T-helper 1 cell (primary cell): ENCODE measurements around the gene TSC2.
A peak's percentile ranks its signal among the peaks of the same experiment; 100 is the strongest.
"Not testable (repeated sequence)": the region's sequence is repeated elsewhere in the genome, so short reads cannot be mapped to it uniquely, and the experiment has no call there.

Experiments used
- DNase-seq, 5 donors: peaks; one replicate each; pipeline ENCODE4 v3.0.0-alpha.2; 2012 to 2020

The TSC2 gene

DNA sequence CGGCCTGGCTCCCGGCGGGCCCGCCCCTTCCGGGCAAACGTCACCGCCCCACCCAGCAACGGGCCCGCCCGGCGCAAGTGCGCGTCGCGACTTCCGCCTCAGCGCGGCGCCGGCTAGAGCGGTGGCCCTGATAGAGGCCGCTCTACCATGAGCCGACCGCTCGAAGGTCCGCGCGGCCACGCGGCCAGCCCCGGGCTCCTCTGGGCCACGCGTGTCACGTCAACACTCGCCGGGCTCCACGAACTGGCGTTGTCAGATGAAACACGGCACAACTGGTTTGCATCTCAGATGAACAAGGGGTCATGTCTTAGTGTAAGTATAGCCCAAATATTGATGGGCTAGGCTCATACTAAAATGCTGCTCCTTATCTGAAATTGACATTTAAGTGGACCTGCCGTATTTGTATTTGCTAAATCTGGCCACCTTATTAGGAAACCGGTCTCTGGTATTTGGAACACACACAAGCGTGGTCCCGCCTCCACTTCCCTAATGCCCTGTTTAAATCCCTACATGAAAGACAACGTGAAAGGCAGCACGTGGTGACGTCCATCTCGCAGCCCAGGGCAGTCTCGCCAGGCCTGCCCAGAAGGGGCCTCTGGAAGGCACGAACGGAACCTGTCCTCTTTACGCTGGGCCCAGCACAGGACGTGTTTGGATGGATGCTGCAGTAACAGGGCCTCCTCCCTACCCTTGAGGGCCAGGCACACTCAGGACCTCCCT is 37.8 kb upstream of the TSC2 start, which contains the start of gene ZNF598:
ZNF598 (minus strand) TSS at position 31 of the 720 bp plus-strand sequence.
- DNase-seq, result peak; percentile 62 to 85 (median 71)

DNA sequence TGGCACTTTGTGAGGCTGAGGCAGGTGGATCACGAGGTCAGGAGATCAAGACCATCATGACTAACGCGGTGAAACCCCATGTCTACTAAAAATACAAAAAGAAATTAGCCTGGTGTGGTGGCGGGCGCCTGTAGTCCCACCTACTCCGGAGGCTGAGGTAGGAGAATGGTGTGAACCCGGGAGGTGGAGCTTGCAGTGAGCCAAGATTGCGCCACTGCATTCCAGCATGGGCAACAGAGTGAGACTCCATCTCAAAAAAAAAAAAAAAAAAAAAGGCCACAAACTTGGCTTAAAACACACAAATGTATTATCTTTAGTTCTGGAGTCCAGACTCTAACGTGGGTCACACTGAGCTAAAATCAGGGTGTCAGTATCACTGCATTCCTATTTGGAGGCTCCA is 36.1 kb upstream of the TSC2 start:
- not testable (repeated sequence) for DNase-seq

- no peak for DNase-seq
Measured at GRCh38 chr16:2013527-2013926, 34.3 kb upstream of the TSC2 start.

DNA sequence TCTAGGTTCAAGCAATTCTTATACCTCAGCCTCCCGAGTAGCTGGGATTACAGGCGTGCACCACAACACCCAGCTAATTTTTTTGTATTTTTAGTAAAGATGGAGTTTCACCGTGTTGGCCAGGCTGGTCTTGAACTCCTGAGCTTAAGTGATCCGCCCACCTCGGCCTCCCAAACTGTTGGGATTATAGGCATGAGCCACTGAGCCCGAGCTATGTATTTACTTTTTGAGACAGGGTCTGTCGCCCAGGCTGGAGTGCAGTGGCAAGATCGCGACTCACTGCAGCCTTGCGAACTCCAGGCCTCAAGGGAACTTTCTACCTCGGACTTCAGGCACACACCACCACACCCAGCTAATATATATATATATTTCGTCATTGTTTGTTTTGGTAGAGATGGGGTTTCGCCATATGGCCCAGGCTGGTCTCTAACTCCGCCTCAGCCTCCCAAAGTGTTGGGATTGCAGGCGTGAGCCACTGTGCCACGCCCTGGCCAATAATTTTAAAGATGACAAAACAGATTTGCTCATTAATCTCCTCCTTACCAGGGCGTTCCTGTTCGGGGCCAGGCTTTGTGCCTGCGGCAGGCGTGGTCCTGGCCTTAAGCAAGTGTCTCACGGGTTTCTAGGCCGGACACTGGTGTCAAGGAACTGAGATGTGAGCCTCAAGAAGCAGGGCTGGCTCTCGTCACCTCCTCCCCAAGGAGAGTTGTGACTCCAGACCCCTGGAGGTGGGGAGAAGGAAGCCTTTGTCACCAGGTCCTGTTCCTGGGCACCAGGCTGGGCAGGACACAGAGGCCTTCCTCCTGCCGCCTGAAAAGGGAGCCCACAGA is 32.5 kb upstream of the TSC2 start:
- no peak for DNase-seq

DNA sequence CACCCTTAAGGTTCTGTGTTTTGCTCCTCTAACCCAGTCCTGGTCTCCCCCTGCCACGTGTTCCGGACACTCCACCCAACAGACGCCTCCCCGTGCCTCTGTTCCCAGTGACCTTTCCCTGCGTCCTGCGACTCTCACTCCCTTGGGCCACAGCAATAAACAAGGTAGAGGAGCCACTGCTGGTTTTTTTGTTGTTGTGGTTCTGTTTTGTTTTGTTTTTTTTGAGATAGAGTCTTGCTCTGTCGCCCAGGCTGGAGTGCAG is 31.9 kb upstream of the TSC2 start:
- DNase-seq, result no peak

DNA sequence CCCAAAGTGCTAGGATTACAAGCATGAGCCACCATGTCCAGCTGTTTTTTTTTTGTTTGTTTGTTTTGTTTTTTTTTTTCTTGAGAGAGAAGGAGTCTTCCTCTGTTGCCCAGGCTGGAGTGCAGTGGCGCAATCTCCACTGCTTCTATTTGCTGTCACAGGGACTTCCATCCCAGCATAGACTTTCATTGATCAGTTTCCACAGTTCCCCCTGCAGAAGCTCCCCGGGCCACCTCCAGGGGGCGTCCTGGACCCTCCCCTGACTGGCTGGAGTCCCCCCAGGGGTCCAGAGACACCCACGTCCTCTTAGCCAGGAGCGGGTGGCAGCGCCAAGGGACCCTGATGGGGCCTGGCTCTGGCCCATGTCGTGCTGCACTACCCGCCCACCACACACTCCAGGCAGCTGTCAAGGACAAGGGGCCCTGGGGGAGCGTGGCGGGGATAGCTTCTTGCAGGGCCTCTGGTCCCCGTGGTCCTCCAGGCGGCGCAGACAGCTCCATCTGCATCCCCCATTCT is 31.3 kb upstream of the TSC2 start:
- no peak for DNase-seq

DNA sequence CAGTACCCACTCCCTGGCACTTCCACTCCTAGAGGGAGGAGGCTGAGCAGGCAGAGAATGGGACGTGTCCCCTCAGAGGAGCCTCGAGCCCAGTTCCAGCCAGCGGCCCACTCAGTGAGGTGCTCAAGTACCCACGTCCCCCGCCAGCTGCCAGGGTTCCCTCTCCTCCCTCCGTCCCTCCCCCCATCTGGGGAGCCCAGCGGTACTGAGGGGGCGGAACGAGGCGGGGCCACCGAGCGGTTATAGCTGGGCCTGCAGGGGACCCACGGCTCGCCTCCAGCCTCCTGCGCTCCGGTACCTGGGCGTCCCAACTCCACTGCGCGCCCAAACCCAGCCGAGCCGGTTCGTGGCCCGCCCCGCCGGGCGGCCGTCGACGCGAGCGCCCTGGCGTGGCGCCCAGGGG is 28.3 kb upstream of the TSC2 start, which contains the start of gene NPW:
NPW (plus strand) TSS at position 268 of the 403 bp plus-strand sequence.
- no peak for DNase-seq

DNA sequence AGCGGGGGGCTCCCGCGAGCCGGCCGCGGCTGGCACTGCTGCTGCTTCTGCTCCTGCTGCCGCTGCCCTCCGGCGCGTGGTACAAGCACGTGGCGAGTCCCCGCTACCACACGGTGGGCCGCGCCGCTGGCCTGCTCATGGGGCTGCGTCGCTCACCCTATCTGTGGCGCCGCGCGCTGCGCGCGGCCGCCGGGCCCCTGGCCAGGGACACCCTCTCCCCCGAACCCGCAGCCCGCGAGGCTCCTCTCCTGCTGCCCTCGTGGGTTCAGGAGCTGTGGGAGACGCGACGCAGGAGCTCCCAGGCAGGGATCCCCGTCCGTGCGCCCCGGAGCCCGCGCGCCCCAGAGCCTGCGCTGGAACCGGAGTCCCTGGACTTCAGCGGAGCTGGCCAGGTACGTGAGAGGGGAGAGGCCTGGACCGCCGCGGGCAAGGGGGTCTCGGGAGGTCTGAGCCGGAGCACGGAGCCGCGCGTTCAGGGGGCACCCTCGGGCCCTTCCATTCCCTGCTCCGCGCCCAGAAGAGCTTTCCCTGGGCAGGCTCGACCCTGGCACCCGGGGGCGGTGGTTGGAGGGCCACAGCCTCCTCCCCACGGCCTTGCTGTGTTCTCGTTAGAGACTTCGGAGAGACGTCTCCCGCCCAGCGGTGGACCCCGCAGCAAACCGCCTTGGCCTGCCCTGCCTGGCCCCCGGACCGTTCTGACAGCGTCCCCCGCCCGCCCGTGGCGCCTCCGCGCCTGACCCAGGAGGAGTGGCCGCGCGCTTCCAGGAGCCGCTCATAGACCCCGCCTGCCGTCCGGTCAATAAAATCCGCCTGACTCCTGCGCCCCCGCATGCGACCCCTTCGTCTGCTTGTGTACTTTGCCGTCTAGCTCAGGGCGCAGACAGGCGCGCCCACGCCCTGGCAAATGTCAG is 27.6 kb upstream of the TSC2 start:
- DNase-seq, result no peak

GRCh38 chr16:2022723-2023091 is 25.1 kb upstream of the TSC2 start:
- DNase-seq, result peak in 1 of 5 donors; percentile 24

DNA sequence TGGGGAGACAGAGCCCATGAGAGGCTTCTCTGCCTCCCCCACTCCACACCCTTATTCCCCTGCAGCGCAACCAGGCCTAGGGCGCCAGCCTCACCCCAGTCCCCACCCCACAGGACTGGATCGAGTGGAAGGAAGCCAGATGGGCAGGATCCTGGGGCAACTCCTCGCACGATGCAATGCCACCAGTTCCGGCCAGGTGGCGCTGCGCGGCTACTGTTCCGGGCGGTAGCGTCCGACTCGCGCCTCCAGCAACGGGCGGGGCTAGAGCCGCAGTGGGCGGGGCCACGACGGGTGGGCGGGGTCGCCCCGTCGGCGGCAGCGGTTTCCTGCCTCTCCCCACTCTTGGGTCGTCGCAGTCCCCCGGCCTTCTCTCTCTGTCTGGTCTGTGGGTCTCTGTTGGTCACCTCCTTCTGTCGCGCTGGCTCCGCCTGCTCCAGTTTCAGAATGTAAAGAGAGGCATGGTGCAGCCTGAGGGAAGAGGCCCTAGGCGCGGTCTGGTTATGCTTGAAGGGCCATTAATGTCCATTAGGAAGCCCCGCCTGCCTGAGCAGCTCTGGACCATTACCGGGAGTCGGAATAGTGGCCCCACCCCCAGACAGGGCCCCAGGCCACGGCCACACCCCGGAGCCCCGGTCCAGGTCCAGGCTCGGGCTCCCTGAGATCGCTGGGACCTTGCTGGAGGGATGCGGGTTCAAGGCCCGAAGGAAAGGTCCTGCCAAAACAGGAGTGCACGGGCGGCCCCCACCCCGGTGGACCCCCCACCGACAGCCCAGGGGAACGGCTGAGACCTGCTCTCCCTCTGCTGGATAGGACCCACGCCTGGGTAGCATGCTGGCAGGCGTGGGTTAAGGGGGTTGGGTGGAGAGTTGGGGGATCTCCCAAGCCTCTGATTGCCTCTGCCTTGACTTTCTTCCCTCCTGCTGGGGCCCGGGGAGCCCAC is 24.4 kb upstream of the TSC2 start:
- peak; percentile 89 to 94 (median 92) for DNase-seq

- no peak for DNase-seq
Measured at GRCh38 chr16:2024032-2024420, 23.8 kb upstream of the TSC2 start.

GRCh38 chr16:2025251-2025650 is 22.5 kb upstream of the TSC2 start:
- DNase-seq, result no peak

DNA sequence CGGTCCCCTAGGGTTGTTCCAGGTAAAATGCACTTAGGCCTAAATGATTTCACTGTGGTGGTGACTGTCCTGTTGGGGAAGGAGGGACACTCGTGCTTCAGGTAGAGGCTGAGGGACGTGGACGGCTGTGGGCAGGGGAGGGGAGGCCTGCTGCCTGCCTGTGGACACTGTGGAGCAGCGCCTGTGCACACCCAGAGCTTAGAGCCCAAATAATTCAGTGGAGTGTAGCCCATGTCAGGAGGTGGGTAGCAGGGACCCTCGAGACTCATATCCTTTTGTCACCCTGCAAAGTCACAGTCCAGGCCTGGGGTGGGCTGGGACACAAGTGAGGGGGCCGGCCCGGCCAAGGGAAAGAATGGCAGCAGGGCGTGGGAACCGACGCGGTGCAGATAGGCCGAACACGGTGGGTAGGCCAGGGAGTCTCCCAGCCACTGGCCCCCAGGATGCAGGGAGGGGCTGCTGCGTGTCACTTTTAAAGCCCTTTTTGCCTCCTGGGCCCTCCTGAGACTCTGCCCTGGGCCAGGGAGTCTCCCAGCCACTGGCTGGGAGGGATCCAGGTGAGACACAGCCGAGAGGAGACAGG is 21.8 kb upstream of the TSC2 start:
- no peak for DNase-seq

- peak in 1 of 5 donors; percentile 42 for DNase-seq
Measured at GRCh38 chr16:2026461-2027023, 21.2 kb upstream of the TSC2 start, which contains the start of gene NHERF2. Gene NHERF2, plus strand, starts transcription at chr16:2026902. Its CDS starts 104 bp downstream, at chr16:2027006.

DNA sequence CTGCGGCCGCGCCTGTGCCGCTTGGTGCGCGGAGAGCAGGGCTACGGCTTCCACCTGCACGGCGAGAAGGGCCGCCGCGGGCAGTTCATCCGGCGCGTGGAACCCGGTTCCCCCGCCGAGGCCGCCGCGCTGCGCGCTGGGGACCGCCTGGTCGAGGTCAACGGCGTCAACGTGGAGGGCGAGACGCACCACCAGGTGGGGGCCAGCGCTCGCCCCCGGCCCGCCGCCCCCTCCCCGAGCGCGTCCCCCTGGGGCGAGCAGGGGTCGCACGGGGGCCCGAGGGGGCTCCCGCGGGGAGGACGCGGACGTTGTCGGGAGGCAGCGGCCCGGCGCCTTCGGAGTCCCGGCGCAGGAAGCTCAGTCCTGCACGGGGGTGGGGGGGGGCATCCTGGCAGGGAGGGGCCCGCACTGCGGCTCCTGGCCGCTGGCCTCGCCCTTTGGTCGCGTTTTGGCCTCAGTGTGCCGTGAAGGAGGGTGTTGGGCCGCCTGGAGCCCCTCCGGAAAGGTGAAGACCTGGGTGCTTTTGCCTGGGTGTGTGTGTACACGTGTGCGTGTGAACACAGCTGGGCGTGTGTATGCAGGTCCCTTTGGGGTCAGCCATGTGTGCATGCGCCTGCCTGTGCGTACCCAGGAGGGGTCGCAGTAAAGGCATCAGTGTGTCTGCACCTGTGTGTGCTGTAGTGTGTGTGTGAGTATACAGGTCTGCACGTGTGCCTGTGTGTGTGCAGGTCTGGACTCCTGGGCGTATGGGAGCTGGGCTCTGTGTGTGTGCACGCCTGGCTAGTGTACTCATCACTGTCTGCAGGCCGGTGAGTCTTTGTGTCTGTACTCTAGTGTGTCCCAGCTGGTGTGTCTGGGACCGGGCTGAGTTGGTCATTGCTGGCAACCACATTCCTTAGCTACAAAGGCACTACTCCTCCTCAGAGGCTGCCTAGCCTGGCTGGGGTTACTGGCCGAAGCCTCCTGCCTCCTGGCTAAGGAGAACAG is 20.5 kb upstream of the TSC2 start:
- DNase-seq, result no peak

DNA sequence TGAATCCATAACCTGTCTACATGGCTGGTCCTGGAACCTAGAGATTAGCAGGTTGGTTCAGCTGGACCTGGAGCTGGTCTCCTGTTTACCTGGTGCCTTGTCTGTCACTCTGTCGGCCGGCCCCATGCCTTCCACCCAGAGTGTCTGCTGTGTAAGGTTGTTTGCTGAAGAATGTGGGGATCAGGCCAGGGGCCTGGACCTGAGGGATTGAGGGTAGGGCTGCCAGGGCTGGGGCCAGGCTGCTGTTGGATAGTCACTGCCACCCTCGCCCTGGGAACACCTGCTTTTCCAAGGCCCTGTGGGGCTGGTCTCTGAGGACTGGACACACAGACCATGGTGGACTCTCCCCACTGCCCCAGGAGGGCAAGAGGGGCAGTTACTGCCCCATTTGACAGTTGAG is 19.6 kb upstream of the TSC2 start:
- DNase-seq, result no peak

- DNase-seq, result no peak
Measured at GRCh38 chr16:2028620-2029220, 19.1 kb upstream of the TSC2 start.

- no peak for DNase-seq
Measured at GRCh38 chr16:2029350-2029749, 18.4 kb upstream of the TSC2 start.

DNA sequence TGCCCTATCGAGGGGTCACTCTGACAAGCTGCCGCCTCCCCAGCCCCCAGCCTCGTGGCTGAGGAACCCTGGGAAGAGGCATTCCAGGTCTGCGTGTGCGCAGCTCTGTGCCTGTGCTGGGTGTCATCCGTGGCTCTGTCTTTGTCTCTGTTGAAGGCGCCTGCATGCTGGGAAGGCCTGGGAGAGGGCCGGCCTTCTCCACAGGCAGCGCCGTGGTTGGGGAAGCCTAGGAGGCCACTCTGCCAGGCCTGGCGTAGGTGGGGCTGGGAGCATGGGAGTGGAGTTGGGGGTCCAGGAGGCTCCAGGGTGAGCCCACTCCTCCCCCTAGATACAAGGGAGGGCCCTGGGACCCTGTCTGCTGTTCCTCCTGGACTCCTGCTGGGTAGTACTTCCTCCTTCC is 17.7 kb upstream of the TSC2 start:
- DNase-seq, result no peak
